ENCODE measurements around the gene MORN1. TPM values are rescaled to one million over a fixed set of nuclear protein-coding genes. Genes with fewer than 3 reads are reported as not detected.

The MORN1 gene
- total and polyA plus RNA-seq, 2 of the 4 experiments (the other 2 are of a cell fraction), result 3.0 to 4.2 TPM

DNA sequence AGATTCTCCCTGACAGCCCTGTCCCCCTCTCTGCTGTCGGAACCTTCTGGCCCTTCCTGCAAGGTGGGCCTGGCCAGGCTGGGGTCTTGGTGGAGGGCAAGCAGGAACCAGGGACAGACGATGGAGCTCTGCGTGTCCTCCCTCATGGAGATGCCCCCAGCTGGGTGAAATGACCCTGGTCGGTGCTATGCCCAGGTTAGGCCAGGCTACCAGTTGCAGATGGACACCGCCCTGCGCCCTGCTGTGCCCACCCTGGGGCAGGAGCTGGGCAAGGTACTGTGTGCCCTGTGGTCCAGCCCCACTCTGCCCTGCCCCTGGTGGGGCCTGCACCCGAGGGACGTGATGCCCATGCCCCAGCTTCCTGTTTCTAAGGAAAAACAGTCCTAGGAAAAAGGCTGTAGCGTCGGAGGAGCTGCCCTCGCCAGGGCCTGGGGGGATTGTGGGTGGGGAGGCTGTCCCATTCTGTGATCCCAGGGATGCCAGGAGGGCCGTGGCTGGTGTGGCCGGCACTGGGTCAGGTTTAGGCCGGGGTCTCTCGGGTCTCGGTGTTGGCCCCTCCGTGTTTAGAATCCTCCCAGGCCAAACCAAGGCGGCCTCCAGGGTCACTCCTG, 77.6 kb downstream of the MORN1 start (continued):
- no peak for TF ChIP-seq CHD1 (IDR thresholded peaks at IDR 0.05; ENCODE audit: low read depth, low read length)

DNA sequence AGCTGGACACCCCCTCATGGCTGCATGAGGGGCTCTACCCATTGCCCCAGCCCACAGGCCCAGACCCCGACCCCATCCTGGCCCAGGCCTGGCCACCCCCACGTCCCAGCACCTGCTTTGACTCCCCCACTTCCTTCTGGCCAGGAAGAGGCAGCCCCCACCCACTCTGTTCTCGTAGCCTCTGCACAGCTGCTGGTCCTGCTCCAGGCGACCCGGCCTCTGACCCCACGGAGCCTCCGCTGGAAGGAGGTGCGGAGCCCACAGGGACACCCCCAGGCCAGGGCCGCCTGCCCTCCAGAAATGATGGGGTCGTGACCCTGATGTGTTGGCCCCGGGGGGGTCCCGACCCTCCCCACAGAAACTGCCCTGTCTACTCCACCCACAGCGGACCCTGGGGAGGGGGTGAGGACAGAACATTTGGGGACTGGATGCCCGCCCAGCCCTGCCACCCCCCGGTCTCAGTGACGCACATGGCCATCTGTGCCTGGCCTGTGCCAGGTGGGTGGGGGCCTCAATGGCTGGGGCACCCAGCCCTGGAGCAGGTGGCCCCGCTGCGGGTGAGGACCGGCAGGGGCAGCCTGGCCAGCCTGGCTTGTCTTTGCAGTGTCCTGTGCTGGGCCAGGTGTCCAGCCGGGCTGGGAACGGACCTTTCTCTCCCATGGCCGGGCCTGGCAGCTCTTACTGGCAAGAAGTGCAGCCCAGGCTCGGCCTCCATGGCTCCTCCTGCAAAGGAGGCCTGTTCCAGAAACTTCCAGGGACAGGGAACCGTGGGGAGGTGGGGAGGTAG, 78.6 kb downstream of the MORN1 start:
- peaks cover 32% of the 10 kb centered on the region for H3K4me1 ChIP-seq (ENCODE audit: control insufficient read depth, insufficient read depth, low read length)
- H3K36me3 ChIP-seq (ENCODE audit: control insufficient read depth, insufficient read depth, low read length), result peaks cover 18% of the 10 kb centered on the region
- H2BK120ac ChIP-seq (ENCODE audit: low read depth, low read length), result no peak overlapping the region
- no peak overlapping the region for H2AFZ ChIP-seq (replicated peaks; ENCODE audit: low read length, poor library complexity)
- H3K18ac ChIP-seq (ENCODE audit: low read depth, low read length), result no peak overlapping the region
- no peaks in the 10 kb centered on the region for H3K9me3 ChIP-seq (ENCODE audit: control insufficient read depth, insufficient read depth, low read length)
- peak overlapping the region; percentile 80 for H2AK9ac ChIP-seq (replicated peaks; ENCODE audit: low read depth, low read length, poor library complexity)
- ChIA-PET POLR2A (ENCODE audit: unreplicated experiment) (no interaction called here), CTCF (interaction anchor here (2.0 kb wide), 1 partner anchor 69 kb away, joined by 8 read pairs; no protein-coding TSS in a partner anchor)
- no peak for TF ChIP-seq CEBPB (IDR thresholded peaks at IDR 0.05; ENCODE audit: low read depth, low read length)
- no peak for TF ChIP-seq BHLHE40 (IDR thresholded peaks at IDR 0.05; ENCODE audit: low read depth, low read length)
- no peak for TF ChIP-seq MAFK (IDR thresholded peaks at IDR 0.05; ENCODE audit: low read depth, low read length)
- no peak for TF ChIP-seq NFE2L2 (IDR thresholded peaks at IDR 0.05; ENCODE audit: low read depth, low read length)
- TF ChIP-seq, protein P1, sequence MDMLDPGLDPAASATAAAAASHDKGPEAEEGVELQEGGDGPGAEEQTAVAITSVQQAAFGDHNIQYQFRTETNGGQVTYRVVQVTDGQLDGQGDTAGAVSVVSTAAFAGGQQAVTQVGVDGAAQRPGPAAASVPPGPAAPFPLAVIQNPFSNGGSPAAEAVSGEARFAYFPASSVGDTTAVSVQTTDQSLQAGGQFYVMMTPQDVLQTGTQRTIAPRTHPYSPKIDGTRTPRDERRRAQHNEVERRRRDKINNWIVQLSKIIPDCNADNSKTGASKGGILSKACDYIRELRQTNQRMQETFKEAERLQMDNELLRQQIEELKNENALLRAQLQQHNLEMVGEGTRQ (IDR thresholded peaks at IDR 0.05; ENCODE audit: low read depth, low read length), result no peak
- H3K27ac ChIP-seq (ENCODE audit: insufficient read depth, low read length), result no peak overlapping the region
- H2AK5ac ChIP-seq (ENCODE audit: low read depth, low read length), result no peak overlapping the region
- DNase-seq, result no peak
- H4K8ac ChIP-seq (ENCODE audit: low read depth in 2 of 2, low read length in 2 of 2), result no peak overlapping the region
- no peak overlapping the region for H2BK20ac ChIP-seq (ENCODE audit: low read depth, low read length)
- dilution Hi-C loops (cut with HindIII; ENCODE audit: low sequenced_read_pairs, unreplicated experiment), result no loop called here
- no peak overlapping the region for H4K91ac ChIP-seq (ENCODE audit: insufficient read depth, low read depth, low read length)
- intact Hi-C loops (cut with micrococcal nuclease), result loop anchor here (5.0 kb wide), 2 partner anchors 70 to 115 kb away; no protein-coding TSS in a partner anchor
- no peak overlapping the region for H3K56ac ChIP-seq (ENCODE audit: extremely low read depth, insufficient read depth, low read length)
- no peak overlapping the region for H3K14ac ChIP-seq (replicated peaks; ENCODE audit: low read depth, low read length)
- no peaks in the 10 kb centered on the region for H3K27me3 ChIP-seq (ENCODE audit: control insufficient read depth, insufficient read depth, low read length)
- in situ Hi-C loops (cut with MboI; ENCODE audit: low sequenced_read_pairs), result no loop called here
- 82% methylated on average over 8 of the region's 24 CpGs; no CpG with 5 or more reads in 1 of the 2 experiments for WGBS, 2 experiments (ENCODE audit: extremely low coverage in 2 of 2, insufficient read length in 1 of 2)
- no peak overlapping the region for H4K5ac ChIP-seq (ENCODE audit: low read depth, low read length)
- H3K9me1 ChIP-seq (ENCODE audit: insufficient read depth, low read length), result 0 out of 2 replicates have a peak, but pooled peaks cover 4% of the 10 kb centered on the region
- H3K79me1 ChIP-seq (ENCODE audit: low read depth in 1 of 2, low read length in 2 of 2), result peaks cover 0 to 45% of the 10 kb centered on the region in 2 experiments; a peak in 2 of 4 replicates
- no peak overlapping the region for H3K4me3 ChIP-seq (ENCODE audit: insufficient read depth, low read depth, low read length)
- no peak overlapping the region for H3K9ac ChIP-seq (ENCODE audit: low read depth, low read length)
- BruUV-seq (replicated peaks), result no TSS peak
- ATAC-seq (ENCODE audit: low read depth), result no peak
- no peak overlapping the region for H2BK15ac ChIP-seq (ENCODE audit: low read depth, low read length)
- H2BK5ac ChIP-seq (ENCODE audit: low read depth, low read length, poor library complexity, severe bottlenecking), result no peak overlapping the region
- H3K4me2 ChIP-seq (ENCODE audit: low read depth, low read length), result no peak overlapping the region
- no peak overlapping the region for H3K23ac ChIP-seq (ENCODE audit: low read depth, low read length)
- H4K20me1 ChIP-seq (ENCODE audit: insufficient read depth, low read length), result 0 out of 2 replicates have a peak, but pooled peaks cover 12% of the 10 kb centered on the region
- peak overlapping the region; percentile 16; the same call in 1 of the 2 replicates for H3K4ac ChIP-seq (ENCODE audit: low read depth, low read length)

Measured in IMR-90 (cell line).